Stimulated activated CD8-positive, alpha-beta memory T cell treated with anti-CD3 and anti-CD28 coated beads, Interleukin-2, amount 100 ng/mL, for 1 hour (primary cell): ENCODE data around the gene AGO1.

ENCODE experiments used
- DNase-seq, 2 donors: peaks; one replicate each; pipeline ENCODE4 v3.0.0-alpha.2; 2020; ENCODE audit warnings: low read depth in 2 of 2

AGO1 gene

GRCh38 chr1:35882945-35883634 is at the start of gene AGO1:
Gene AGO1 (plus strand): TSS chr1:35883209. CDS start chr1:35883422, 213 bp downstream.
- DNase-seq: peak; percentile 92 to 94

DNA sequence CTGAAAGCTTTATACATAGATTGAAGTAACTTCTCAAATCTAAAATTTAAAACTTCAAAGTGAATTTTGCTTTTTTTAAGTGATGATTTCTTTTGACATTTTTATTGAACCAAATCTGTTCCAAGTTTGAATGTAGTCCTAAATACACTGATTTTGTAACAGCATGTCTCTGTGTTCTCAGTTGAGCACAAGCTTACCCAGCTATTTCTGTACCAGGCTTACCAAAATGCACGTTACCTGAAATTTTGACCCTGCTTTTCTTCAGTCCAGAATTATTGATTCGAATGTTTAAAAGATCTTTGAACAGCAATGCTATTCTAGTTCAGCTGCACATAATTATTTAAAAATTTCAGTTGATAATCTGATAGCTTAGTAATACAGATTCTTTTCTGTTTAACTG is 49.6 kb upstream of the AGO1 start:
- DNase-seq: no peak

GRCh38 chr1:35834218-35834617 is 48.8 kb upstream of the AGO1 start:
- DNase-seq: no peak

- DNase-seq: no peak
Measured at GRCh38 chr1:35835398-35835797, 47.6 kb upstream of the AGO1 start.

- no peak for DNase-seq
Measured at GRCh38 chr1:35836734-35837133, 46.3 kb upstream of the AGO1 start.

DNA sequence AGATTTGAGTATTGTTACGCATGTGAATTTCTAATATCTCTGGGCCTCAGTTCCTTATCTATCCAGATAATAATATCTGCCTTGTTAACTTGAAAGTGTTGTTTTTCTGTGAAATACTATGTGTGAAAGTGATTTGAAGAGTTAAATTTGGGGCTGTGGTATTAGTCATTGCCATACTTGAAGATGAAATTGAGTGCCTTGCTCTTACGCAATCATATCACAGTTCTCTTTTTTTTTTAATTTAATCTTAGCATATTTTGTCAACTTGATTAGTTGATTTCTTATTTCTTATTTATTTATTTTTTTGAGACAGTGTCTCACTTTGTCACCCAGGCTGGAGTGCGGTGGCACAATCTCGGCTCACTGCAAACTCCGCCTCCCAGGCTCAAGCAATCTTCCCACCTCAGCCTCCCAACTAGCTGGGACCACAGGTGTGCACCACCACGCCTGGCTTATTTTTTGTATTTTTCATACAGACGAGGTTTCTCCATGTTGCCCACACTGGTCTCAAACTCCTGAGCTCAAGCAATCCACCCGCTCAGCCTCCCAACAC is 44.2 kb upstream of the AGO1 start:
- DNase-seq: no peak

GRCh38 chr1:35844826-35845225 is 38.2 kb upstream of the AGO1 start:
- no peak for DNase-seq

GRCh38 chr1:35845766-35846165 is 37.2 kb upstream of the AGO1 start:
- no peak for DNase-seq

- no peak for DNase-seq
Measured at GRCh38 chr1:35847935-35848565, 35.0 kb upstream of the AGO1 start.

DNA sequence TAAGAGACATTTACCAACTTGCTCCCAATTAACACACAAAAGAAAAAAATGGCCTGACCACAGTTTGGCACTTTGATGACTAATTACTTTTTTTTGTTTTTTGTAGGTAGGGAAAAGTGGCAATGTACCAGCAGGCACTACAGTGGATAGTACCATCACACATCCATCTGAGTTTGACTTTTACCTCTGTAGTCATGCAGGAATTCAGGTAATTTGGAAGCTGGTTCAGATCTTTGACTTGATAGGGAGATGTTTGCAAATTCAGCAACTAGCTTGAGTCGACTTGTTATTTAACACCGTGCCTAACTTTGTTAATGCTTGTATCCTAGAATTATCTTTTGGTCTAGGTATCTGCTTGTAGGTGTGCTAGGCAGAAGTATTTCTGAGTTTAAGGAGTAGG is 33.0 kb upstream of the AGO1 start:
- no peak for DNase-seq

DNA sequence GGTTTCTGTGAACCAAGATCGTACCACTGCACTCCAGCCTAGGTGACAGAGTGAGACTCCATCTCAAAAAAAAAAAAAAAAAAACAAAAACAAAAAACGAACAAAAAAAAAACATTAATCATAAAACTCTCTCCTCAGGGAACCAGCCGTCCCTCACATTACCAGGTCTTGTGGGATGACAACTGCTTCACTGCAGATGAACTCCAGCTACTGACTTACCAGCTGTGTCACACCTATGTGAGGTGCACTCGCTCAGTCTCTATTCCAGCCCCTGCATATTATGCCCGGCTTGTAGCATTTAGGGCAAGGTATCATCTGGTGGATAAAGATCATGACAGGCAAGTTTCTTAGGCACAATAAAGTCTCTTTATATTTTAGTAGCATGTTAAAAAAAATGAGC is 32.3 kb upstream of the AGO1 start:
- DNase-seq: no peak

GRCh38 chr1:35851132-35851869 is 31.7 kb upstream of the AGO1 start:
- no peak for DNase-seq

DNA sequence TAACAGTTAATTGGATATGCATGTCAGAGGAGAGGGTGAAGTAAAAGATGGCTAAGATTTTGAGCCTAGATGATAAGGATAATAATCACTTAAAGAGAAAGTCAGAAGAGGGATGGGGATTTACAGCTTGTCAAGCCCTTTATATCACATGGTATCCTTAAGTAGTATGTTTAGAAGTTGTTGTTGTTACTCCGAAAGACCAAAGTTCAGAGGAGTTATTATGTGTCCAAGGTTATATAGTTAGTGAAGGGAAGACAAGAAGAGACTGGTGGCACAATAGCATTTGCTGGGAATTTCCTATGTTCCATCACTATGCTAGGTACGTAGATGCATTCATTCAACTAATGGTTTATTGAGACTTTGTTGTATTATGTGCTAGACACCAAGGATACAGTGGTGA is 30.8 kb upstream of the AGO1 start:
- DNase-seq: no peak

- no peak for DNase-seq
Measured at GRCh38 chr1:35854989-35855700, 27.9 kb upstream of the AGO1 start.

GRCh38 chr1:35856964-35857363 is 26.0 kb upstream of the AGO1 start:
- DNase-seq: no peak

DNA sequence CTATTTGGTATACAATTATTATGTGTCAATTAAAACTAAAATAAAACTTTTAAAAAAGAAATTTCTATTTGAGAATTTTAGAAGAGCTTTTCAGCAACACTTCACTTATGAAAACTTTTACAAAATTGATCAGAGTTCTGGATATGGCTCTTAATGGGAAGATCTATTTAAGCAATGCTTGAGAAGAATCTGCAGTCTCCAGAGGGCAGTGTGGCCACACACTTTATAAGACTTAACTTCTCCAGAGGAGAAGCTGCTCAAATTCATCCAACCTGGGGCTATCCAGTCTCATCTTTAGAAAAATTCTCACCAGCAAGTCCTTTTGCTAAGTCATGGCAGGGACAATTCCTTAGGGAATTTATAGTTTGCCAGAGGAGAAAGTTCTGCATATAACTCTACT is 25.2 kb upstream of the AGO1 start:
- DNase-seq: no peak

- DNase-seq: no peak
Measured at GRCh38 chr1:35860696-35861095, 22.3 kb upstream of the AGO1 start.

DNA sequence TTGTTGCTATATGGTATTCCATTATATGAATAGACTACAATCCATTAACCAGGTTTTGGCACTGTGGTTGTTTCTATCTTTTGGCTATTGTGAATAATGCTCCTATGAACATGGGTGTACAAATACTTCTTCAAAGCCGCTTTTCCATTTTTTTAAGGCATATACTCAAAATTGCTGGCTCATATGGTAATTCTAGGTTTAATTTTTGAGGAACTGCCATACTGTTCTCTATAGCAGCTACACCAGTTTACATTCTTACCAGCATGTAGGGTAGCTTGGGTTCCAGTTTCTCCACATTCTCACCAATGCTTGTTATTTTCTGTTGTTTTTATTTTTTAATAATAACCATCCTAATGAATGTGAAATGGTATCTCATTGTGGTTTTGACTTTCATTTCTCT is 19.9 kb upstream of the AGO1 start:
- DNase-seq: no peak

DNA sequence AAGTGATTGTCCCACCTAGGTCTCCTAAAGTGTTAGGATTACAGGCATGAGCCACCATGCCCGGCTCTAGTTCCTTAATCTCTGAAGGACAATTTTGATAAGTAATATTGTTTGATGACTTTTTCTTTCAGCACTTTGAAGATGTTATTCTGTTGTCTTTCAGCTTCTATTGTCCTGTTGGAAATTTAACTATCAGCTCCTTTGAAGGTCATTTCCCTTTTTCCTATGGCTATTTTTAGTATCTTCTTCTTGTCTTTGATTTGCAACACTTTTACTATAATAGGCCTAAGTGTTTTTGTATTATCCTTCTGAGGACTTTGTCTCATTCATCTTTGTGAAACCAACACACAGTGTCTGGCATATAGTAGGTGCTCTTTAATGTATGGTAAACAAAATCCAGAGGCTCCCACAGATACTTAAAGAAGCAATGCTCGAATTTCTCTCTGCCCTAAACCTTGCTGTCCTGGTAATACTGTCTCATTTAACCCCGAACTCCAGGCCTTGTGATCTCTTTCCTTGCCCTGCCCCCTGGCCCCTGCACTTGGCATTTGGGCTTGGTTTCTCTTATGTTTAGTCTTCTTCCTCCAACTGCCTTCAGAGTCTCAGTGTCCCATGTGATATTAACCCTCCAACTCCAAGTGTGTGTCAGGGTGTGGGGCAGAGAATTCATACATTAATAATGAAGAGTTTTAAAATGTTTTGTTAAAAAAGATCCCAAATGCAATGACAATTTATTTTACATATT is 19.0 kb upstream of the AGO1 start:
- DNase-seq: no peak

DNA sequence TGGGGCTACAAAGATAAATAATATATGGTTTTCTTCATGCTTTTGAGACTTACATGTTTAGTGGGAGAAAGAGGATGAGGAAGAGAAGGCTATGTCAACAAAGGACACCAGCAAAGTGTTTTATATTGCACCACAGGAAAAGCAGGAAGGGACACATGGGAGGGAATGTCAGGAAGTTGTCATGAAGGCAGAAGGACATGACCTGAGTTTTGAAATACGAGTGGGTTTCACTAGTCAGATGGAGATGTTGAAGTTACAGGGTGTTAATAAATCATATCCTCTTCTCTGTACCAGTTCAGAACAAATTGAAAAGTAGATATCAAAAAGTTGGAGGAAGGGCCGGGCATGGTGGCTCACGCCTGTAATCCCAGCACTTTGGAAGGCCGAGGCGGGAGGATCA is 18.2 kb upstream of the AGO1 start:
- DNase-seq: no peak

DNA sequence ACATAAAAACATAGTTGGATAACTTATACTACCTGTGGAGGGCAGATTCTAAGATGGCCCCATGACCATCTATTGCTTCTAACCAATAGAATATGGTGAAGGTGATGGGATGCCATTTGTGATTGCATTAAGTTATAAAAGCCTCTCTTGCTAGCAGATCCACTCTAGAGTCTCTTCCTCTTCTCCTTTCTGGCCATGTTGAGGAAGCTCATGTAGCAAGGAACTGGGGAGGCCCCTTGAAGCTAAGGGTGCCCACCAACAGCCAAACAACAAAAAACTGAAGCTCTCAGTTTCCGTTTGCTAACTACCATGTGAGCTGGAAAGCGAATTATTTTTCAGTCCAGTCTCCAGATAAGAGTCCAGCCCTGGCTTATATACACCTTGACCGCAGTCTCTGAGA is 16.0 kb upstream of the AGO1 start:
- DNase-seq: no peak
